T follicular helper cell (primary cell): ENCODE data around the gene LPP.
"Not testable (repeated sequence)": the region's sequence is repeated elsewhere in the genome, so short reads cannot be mapped to it uniquely, and the experiment has no call there.

Experiments
- DNase-seq: peaks from one replicate; pipeline ENCODE4 v3.0.0-alpha.2; 2020; ENCODE audit warnings: low read depth

Gene LPP

GRCh38 chr3:188634285-188634684 is 480.3 kb downstream of the LPP start:
- DNase-seq = no peak

GRCh38 chr3:188635258-188636042 is 481.5 kb downstream of the LPP start:
- no peak for DNase-seq

- DNase-seq = not testable (repeated sequence)
Measured at GRCh38 chr3:188636292-188636691, 482.3 kb downstream of the LPP start.

- no peak for DNase-seq
Measured at GRCh38 chr3:188641076-188641475, 487.1 kb downstream of the LPP start.

- DNase-seq = no peak
Measured at GRCh38 chr3:188643736-188644135, 489.8 kb downstream of the LPP start.

DNA sequence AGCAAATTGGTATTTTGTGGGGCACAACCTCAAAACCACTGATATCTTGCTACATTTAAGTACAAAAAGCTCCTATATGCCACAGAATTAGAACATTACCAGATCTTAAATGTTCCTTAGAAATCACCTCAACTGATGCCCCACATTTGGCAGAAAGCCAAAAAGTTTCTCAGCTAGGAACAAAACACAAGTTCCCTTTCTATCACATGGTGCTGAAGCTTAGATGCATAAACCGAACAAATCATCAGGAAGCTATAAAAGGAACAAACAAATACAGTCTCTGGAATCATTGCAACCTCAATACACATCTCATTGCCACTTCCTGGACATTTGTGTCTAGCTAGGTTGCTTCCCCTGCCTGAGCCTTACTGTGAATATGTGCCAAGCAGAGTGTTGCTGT is 492.6 kb downstream of the LPP start:
- DNase-seq = no peak

DNA sequence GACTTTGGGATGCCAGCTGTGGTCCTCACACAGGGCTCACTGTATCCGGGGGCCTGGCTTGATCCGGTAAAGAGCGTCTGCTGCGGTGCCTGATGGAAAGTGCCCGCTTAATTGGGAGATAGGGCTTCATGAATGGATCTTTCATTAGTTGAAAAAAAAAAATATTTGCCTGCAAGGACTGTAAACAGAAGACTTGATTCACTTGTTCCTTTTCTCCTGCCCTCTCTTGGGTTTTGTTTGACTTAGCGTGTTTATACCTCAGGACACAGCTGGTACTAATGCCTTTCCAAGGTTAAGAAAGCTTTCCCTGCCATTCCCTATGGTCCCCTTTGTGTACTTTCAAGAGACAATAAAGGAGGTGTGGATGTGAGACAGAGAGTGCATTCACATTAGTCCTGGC is 493.3 kb downstream of the LPP start:
- no peak for DNase-seq

DNA sequence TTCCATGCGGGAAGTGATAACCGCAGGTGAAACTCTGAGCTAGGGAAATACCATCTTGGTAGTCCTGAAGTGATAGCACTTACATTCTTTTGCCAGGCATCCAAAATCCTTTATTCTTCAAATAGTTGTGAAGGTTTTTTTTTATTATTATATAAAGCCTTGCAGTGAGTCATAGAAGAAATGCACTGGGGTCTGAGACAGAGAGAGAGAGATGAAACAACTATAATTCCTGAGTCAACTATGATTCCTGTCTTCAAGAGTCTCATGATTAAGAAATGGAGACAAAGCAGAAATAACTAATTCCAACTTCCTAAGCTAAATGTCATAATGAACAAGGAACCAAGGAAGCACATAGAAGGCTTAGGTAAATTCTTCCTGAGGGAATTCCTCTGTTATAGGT is 495.6 kb downstream of the LPP start:
- DNase-seq = no peak

GRCh38 chr3:188656196-188656982 is 502.4 kb downstream of the LPP start:
- DNase-seq = no peak

DNA sequence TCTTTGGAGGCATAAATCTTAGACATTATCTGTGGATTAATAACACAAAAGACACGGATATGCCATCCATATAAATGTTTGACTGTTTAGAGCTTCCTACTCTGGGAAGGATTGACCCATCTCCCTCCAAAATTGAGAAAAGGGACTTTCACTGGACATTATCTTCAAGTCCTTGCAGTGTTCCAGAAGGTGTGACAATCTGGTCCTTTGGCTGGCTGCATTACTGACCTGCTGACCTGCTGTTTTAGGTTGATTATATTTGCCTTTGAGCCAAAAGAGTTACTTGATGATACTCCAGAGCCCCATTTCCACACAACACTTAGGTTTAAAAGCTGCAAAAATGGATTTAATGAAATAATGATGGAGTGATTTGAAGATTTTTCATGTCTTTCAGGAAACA is 504.6 kb downstream of the LPP start:
- no peak for DNase-seq

GRCh38 chr3:188659449-188660090 is 505.6 kb downstream of the LPP start:
- no peak for DNase-seq

DNA sequence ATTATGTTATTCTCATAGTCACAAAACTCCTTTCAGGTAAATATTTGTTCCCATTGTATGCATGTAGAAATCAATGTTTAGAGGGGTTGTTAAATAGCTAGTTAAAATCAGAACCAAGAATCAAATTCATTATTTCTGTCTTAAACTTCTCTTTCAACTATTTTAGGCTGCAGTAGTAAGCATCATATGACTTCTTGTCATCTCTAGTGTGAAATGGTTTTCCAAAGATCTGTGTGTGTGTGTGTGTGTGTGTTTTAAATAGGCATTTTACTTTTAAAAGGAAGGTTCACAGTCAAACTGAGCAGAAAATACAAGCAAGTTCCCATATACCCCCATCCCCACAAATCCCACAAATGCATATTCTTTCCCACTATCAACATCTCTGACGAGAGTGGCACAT is 506.5 kb downstream of the LPP start:
- DNase-seq = no peak

DNA sequence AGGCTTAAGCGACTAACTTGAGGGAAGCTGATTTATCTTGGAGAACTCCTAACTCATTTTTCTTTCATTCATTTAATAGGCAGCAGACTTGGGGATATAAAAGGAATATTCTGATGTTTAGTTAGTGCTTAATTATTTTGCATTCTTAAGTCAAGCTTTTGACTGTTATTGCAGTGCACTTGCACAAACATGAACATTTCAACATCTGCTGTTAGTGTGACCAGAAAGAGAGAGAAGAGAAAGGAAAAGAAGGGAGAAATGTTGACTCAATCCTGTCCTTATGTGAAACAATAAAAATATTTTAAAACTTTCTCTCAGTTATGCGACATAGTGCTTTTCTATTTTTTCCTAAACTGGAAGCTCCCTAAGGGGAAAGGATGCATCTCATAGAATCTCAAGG is 507.8 kb downstream of the LPP start:
- DNase-seq = no peak

DNA sequence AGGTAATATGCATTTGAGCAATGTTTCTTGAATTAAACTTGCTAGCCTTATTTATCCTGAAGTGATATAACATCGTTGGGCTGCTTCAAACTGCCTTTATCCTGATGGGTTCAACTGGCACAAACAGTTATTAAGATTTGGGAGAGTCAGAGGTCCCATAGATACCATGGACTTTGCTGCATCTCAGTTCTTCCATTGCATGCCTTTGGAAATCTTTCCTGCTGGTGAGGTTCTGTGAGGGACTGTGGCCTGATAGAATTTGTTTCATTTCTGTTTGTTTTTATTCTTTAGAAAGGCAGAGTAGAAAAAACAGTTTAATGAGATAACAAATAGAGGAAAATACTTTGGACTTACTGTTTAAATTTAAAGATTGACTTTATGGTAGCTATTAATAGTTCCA is 508.3 kb downstream of the LPP start:
- no peak for DNase-seq

DNA sequence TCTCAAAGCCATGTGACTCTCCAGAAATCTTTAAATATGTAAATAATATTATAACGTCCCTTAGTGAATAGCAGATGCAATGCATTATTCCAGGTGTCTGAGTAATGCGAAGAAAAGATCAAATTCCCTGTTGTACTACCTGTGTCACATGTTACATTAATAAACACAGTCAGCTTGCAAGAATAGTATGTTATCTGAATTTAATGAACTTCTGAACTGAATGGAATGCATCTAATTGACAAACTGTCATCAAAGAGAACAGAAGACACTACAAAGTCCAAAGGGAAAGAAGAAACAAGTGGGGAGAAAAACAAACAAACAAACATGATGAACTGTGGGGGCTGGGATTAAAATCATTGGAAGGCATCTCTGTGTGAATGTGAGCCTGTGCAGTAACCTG is 508.8 kb downstream of the LPP start:
- DNase-seq = no peak

- DNase-seq = no peak
Measured at GRCh38 chr3:188663839-188664238, 509.9 kb downstream of the LPP start.

DNA sequence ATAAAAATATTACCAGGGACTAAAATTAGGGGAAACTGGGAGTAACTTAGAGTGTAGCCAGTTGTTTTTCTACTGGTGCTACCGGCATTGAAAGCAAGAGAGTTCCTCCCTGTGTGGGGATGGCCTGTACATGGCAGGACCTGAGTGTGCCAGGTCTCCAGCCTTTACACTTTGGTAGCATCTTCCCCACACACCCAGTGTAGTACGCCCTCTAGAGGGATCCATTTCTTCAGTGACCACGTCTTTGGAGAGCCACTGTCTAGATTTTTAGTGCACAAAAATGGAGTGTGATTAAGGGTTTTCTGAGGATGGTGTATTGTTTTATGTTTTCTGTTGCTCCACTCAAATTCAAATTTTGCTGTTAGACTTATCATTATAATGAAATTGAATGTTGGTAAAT is 510.8 kb downstream of the LPP start:
- DNase-seq = no peak

DNA sequence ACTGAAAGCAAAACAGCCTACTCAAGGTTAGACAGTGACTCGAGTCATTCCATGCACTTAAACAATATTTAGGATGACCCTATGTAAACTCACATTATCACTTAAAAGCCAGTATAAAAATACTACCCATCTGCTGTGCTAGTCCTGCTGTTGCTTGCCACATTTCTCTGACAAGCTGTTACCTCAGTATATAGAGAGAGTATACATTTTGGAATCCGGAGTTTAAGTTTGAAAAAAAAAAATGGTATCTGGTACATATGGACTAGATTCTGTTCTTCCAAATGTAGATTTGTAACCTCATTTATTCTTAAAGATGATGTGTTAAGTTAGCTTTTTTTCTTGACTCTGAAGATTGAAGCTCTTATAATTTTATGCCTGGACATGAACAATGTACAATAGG is 514.0 kb downstream of the LPP start:
- DNase-seq = no peak

GRCh38 chr3:188670446-188670845 is 516.5 kb downstream of the LPP start:
- no peak for DNase-seq

DNA sequence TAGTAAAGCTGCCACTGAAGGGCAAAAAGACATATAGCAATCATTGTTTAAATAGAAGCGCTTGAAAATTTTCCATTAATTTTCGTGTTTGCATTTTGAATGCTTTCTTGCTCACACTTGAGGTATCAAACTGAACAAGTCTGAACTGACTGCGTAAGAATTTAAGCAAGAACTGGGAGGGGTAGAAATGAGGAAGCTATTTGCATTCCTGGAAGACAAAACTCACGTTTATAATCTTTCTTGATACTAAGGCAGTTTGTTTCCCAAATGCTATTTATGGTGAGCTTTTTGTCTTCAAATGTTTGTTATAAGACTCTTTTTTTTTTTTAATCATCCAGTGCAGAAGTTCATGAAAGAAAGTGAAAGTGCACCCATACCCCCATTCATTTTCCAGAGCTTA is 518.0 kb downstream of the LPP start:
- DNase-seq = no peak

DNA sequence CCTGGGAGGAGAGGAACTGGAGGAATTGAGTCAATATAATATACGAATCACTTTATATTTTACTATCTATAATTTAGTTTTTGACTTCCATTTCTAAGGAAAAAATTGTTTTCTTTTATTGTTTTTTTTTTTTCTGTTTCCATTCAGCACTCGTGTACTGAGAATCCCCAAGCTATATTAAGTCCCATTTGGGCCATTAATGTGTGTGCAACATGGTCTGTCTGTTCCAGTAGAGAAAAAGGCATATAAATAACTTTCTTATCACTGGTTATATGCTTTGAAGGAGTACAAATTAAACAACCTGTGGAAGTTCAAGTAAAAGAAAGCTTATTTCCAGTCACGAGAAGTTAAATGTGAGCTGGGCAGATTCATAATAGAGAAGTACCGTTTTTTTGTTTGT is 518.9 kb downstream of the LPP start:
- DNase-seq = no peak

- no peak for DNase-seq
Measured at GRCh38 chr3:188673646-188674186, 519.8 kb downstream of the LPP start.

- DNase-seq = no peak
Measured at GRCh38 chr3:188674595-188674994, 520.6 kb downstream of the LPP start.
